Endothelial cell of umbilical vein (primary cell): Measurements from ENCODE around the gene SYNE3. TPM values are rescaled to one million over a fixed set of nuclear protein-coding genes. Genes with fewer than 3 reads are reported as not detected.

Experiments used
- BruUV-seq: library from RNA; stranded (reverse); fragments of 400-500 nt; replicated peaks from 2 replicates; lab custom pipeline; 2021; lab: Mats Ljungman, UMichigan
- CTCF ChIA-PET: fragments of 300-600, 350-600 bp; sonication (Branson Sonifier 250); formaldehyde crosslinking; loops from one replicate; lab custom pipeline; 2021; ENCODE audit warnings: antibody characterized with exemption, inconsistent platforms; lab: Charles Lee
- POLR2A ChIA-PET: fragments of 300-600, 350-600 bp; sonication (Branson Sonifier 250); formaldehyde crosslinking; loops from one replicate; lab custom pipeline; 2021; ENCODE audit warnings: antibody characterized with exemption, inconsistent platforms; lab: Charles Lee
- DNase-seq: peaks from one replicate; pipeline ENCODE4 v3.0.0-alpha.2; 2011; ENCODE audit warnings: low read depth, low spot score
- FAIRE-seq: peaks from 2 replicates; lab custom pipeline; 2011; peaks lifted over from hg19 to GRCh38; lab: Jason Lieb, UNC
- H2AFZ ChIP-seq: 2 replicates; pipeline ENCODE4 v1.6.0; 2012; ENCODE audit warnings: low read depth, low read length, control low read depth, inconsistent platforms
- H3K27ac ChIP-seq: 2 replicates; pipeline ENCODE4 v1.5.1; 2011; ENCODE audit warnings: low read depth, mild to moderate bottlenecking, control low read depth, low read length, moderate library complexity; ENCODE audit not compliant: insufficient read depth
- H3K27me3 ChIP-seq, 2 experiments: 2 replicates each; pipeline versions ENCODE4 v1.6.0 to v1.6.1; 2011; ENCODE audit warnings: low read length in 2 of 2, mixed read lengths in 1 of 2; ENCODE audit not compliant: control insufficient read depth in 2 of 2, insufficient read depth in 2 of 2
- H3K36me3 ChIP-seq, 2 experiments: 2 replicates in 1 of 2; 3 replicates in 1 of 2; pipeline ENCODE4 v1.5.1; 2011; ENCODE audit warnings: low read length in 2 of 2, mild to moderate bottlenecking in 1 of 2, moderate library complexity in 1 of 2; ENCODE audit not compliant: control insufficient read depth in 2 of 2, insufficient read depth in 2 of 2; ENCODE audit errors: extremely low read depth in 1 of 2
- H3K4me1 ChIP-seq: 3 replicates; pipeline ENCODE4 v1.5.1; 2011; ENCODE audit warnings: mild to moderate bottlenecking, low read length; ENCODE audit not compliant: control insufficient read depth, insufficient read depth; ENCODE audit errors: extremely low read depth
- H3K4me2 ChIP-seq: 2 replicates; pipeline ENCODE4 v1.6.1; 2011; ENCODE audit warnings: low read length, control low read depth, mixed read lengths; ENCODE audit not compliant: insufficient read depth
- H3K4me3 ChIP-seq, 3 experiments: fragments of 200-600 bp in 1 of 3; sonication (generic), shearing (Covaris generic) in 1 of 3; replicated peaks in 1 of 3; 2 replicates each; pipeline ENCODE4 v1.5.1; 2011 to 2016; ENCODE audit warnings: control low read depth in 3 of 3, low read length in 3 of 3, mild to moderate bottlenecking in 2 of 3, inconsistent platforms in 1 of 3, low read depth in 1 of 3, moderate library complexity in 1 of 3; ENCODE audit not compliant: insufficient read depth in 1 of 3
- H3K79me2 ChIP-seq: 2 replicates; pipeline ENCODE4 v1.6.0; 2012; ENCODE audit warnings: low read length, inconsistent platforms; ENCODE audit not compliant: control insufficient read depth, insufficient read depth
- H3K9ac ChIP-seq: replicated peaks from 2 replicates; pipeline ENCODE3; 2011; ENCODE audit warnings: low read length, control low read depth; ENCODE audit not compliant: insufficient read depth; ENCODE audit errors: extremely low read depth
- H3K9me1 ChIP-seq: replicated peaks from 3 replicates; pipeline ENCODE4 v1.6.0; 2011; ENCODE audit warnings: mild to moderate bottlenecking, low read length; ENCODE audit not compliant: control insufficient read depth, insufficient read depth; ENCODE audit errors: extremely low read depth
- H3K9me3 ChIP-seq: replicated peaks from 2 replicates; pipeline ENCODE4 v1.5.1; 2012; ENCODE audit warnings: low read length, inconsistent platforms; ENCODE audit not compliant: control insufficient read depth, insufficient read depth
- H4K20me1 ChIP-seq: replicated peaks from 2 replicates; pipeline ENCODE3; 2011; ENCODE audit warnings: mild to moderate bottlenecking, low read length; ENCODE audit not compliant: control insufficient read depth, insufficient read depth; ENCODE audit errors: extremely low read depth
- EZH2 ChIP-seq: IDR thresholded peaks from 2 replicates; pipeline ENCODE4 v1.6.1; 2012; ENCODE audit warnings: borderline replicate concordance, low read depth, mild to moderate bottlenecking, moderate library complexity, low read length, inconsistent platforms; ENCODE audit not compliant: severe bottlenecking
- FOS ChIP-seq: IDR thresholded peaks from 2 replicates; pipeline ENCODE4 v1.6.1; 2011; ENCODE audit warnings: mild to moderate bottlenecking, low read length, moderate library complexity, borderline replicate concordance; ENCODE audit not compliant: insufficient read depth
- GATA2 ChIP-seq: IDR thresholded peaks from 2 replicates; pipeline ENCODE4 v1.7.0; 2011; ENCODE audit warnings: low read depth, mild to moderate bottlenecking, moderate library complexity, mixed read lengths, low read length; ENCODE audit not compliant: insufficient read length, insufficient read depth
- JUN ChIP-seq: IDR thresholded peaks from 2 replicates; pipeline ENCODE4 v1.6.1; 2011; ENCODE audit warnings: borderline replicate concordance, low read depth; ENCODE audit not compliant: insufficient read length, insufficient read depth
- MYC ChIP-seq: IDR thresholded peaks from one replicate; pipeline ENCODE4 v1.6.1; 2011; ENCODE audit warnings: mild to moderate bottlenecking, low read depth, low read length
- POLR2A ChIP-seq: IDR thresholded peaks from 2 replicates; pipeline ENCODE4 v1.6.1; 2012; ENCODE audit warnings: low read depth, mild to moderate bottlenecking, control low read depth, low read length
- dilution Hi-C: fragments of 300-500 bp; cut with MboI; formaldehyde crosslinking; loops from one replicate; pipeline ENCODE4 v1.15.0; 2019; ENCODE audit warnings: low sequenced_read_pairs; ENCODE audit not compliant: extremely low pct_ligation_motif_present
- intact Hi-C: fragments of 100-400 bp; cut with micrococcal nuclease; formaldehyde crosslinking; loops from one replicate; pipeline ENCODE4 v1.10.0; 2022
- polyA plus RNA-seq, 4 experiments: library from polyadenylated mRNA; depleted of rRNA in 3 of 4; stranded (reverse) in 3 of 4; unstranded in 1 of 4; fragments of >200 nt; gene quantifications; 2 replicates each; pipeline versions ENCODE4 v1.2.1 to v1.2.3, GENCODE V29; 2011 to 2012; ENCODE audit warnings: missing spikeins in 1 of 4
- total RNA-seq: library from RNA; stranded (reverse); gene quantifications from 2 replicates; pipeline ENCODE4 v1.2.3, GENCODE V29; 2021
- TF ChIP-seq, protein P1 (sequence below), 2 donors: IDR thresholded peaks; 1 replicate in 1 of 2; 2 replicates in 1 of 2; pipeline ENCODE4 v1.5.1; 2011; ENCODE audit warnings: low read length in 2 of 2, mild to moderate bottlenecking in 2 of 2, moderate library complexity in 2 of 2, control low read depth in 1 of 2, inconsistent platforms in 1 of 2, low read depth in 1 of 2; ENCODE audit not compliant: insufficient read depth in 1 of 2; ENCODE audit errors: extremely low read depth in 1 of 2

SYNE3 gene
- total and polyA plus RNA-seq, 2 donors (not counting 3 experiments of a cell fraction or from before 2014, with no cell fraction given): 3.0 to 18.8 TPM

DNA sequence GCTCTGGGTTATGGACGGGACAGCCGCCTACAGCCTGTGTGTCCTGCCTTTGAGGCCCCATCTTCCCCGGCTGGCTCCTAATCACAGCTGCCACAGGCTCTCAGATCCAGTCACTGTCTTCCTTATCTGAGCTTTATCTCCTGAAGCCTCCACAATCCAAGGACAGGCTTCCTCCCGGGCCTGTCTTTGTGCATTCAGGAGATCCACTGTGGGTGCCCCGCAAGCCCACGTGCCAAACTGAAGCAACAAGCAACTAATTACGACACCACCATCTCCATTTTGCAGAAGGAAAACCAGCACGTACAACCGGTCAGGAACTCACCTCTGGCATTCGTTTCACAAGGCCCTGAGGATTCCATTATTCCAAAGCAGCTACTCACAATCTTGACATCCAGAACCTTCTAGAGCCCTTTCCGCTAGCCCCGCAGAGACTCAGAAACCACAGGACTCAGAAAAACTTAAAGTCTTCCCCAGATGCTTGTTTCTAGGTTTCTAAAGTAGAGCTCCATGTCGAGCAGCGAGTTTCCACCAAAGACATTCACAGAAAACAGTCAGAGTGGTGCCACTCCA, 14.0 kb downstream of the SYNE3 start:
- Histone ChIP-seq H3K27ac (no peak overlapping the region), H3K4me2 (no peak overlapping the region), H3K9ac (no peak overlapping the region), H3K9me3 (no peaks in the 10 kb centered on the region), H3K4me3 (no peak overlapping the region), H3K9me1 (no peaks in the 10 kb centered on the region), H3K4me1 (peaks cover 28% of the 10 kb centered on the region), H3K36me3 (no peaks in the 10 kb centered on the region), H4K20me1 (no peaks in the 10 kb centered on the region), H2AFZ (no peak overlapping the region), H3K79me2 (peaks cover 1% of the 10 kb centered on the region), H3K27me3 (no peaks in the 10 kb centered on the region)
- intact Hi-C loops: no loop called here
- no TSS peak for BruUV-seq
- no peak for DNase-seq
- dilution Hi-C loops: no loop called here
- no peak for FAIRE-seq
- ChIA-PET POLR2A (no interaction called here), CTCF (interaction anchor here (1.1 to 1.9 kb wide), 4 partner anchors 16 to 60 kb away, joined by 5 to 7 read pairs (median 5); no protein-coding TSS in a partner anchor)
- no peak for TF ChIP-seq JUN
- TF ChIP-seq EZH2: no peak
- no peak for TF ChIP-seq MYC
- TF ChIP-seq, protein P1, sequence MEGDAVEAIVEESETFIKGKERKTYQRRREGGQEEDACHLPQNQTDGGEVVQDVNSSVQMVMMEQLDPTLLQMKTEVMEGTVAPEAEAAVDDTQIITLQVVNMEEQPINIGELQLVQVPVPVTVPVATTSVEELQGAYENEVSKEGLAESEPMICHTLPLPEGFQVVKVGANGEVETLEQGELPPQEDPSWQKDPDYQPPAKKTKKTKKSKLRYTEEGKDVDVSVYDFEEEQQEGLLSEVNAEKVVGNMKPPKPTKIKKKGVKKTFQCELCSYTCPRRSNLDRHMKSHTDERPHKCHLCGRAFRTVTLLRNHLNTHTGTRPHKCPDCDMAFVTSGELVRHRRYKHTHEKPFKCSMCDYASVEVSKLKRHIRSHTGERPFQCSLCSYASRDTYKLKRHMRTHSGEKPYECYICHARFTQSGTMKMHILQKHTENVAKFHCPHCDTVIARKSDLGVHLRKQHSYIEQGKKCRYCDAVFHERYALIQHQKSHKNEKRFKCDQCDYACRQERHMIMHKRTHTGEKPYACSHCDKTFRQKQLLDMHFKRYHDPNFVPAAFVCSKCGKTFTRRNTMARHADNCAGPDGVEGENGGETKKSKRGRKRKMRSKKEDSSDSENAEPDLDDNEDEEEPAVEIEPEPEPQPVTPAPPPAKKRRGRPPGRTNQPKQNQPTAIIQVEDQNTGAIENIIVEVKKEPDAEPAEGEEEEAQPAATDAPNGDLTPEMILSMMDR (IDR thresholded peaks at IDR 0.05; ENCODE audit: extremely low read depth in 1 of 2, insufficient read depth in 1 of 2, low read depth in 1 of 2, low read length in 2 of 2): no peak
- TF ChIP-seq FOS: no peak
- no peak for TF ChIP-seq POLR2A
- TF ChIP-seq GATA2: no peak
